Jurkat, Clone E6-1 (cell line): Measurements from ENCODE around the gene SH3PXD2A.
"Not testable (repeated sequence)": the region's sequence is repeated elsewhere in the genome, so short reads cannot be mapped to it uniquely, and the experiment has no call there.

Experiments used
- DNase-seq: peaks from one replicate; pipeline ENCODE4 v3.0.0-alpha.2; 2011; ENCODE audit warnings: low read depth, low spot score
- H3K4me3 ChIP-seq: 2 replicates; pipeline ENCODE4 v1.5.1; 2011; ENCODE audit warnings: mild to moderate bottlenecking, low read length, control low read depth, moderate library complexity

SH3PXD2A gene

DNA sequence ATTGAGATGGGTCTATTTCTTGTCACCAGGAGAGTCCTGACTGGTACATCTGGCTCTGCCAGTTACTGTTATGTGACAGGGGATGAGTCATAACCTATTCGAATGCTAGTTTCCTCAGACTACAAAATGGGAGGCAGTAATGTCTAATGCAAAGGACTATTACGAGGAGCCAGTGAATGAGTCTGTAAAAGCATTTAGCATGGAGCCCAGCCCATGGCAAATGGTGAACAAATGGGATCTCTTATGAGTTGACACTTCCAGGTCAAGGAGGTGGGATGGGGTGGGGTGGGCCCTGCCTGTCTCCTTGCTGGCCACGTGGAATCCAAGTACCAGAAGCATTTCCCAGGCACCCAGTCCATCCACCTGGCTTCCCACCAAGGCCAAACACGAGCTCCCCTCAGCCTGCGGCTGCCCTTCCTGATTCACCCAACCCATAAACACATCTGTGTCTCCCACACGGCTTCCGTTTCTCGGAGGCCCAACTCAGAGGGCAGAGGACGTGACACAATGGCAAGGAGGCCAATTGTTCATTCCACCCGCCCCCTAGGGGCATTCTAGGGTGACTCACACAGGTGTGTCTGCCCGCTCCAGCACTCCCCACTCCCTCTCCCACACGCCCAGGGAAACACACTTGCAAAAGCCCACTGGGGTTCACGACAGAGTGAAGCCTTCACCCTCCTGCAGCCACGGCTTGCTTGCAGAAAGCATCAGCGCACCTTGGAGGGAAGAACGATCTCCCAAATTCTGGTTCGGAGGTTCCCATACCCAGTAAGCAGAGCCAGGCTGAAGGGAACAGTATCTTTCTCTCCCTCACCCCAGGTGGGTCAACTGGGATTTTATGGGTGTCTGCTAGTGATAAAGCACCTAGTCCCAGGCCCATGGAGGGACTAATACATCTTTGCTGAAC is 109.8 kb downstream of the SH3PXD2A start:
- no peak overlapping the region for H3K4me3 ChIP-seq
- DNase-seq = peak; percentile 32

DNA sequence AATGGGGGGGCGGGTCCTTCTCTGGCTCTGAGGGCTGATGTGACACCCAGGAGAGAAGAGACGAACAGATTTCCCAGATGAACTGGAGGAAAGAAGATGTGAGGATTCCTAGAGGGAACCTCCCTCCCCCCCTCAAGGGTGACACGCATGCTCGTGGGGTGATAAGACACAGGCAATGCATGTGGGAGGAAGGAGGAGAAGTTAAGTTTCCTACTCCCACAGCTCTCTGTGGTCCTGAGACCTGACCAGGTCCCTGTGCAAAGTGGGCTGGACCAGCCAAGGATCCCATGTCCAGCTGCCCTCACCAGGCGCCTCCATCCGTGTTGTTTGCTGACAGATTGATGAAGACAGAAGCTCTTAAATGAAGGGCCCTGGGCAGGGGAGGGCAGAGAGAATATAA is 112.6 kb downstream of the SH3PXD2A start:
- no peak for DNase-seq
- H3K4me3 ChIP-seq = no peak overlapping the region

DNA sequence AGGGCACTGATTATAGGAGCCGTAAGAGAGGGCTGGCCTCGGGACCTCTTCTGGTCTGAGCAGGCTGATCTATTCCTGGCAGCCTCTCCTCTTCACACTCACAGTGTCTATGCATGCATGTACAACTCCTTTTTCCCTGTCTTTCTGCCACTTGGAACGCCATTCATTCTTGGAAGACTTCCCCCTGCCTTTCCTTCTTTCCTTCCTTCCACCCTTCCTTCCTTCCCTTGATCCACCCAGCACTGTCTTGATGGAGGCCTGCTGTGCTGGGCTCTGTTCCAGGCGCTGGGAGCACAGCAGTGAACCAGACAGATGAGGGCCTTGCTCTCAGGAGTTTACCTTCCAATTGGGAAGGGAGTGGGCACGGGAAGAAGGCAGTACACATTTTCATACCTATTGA is 114.8 kb downstream of the SH3PXD2A start:
- DNase-seq = no peak
- H3K4me3 ChIP-seq = no peak overlapping the region

DNA sequence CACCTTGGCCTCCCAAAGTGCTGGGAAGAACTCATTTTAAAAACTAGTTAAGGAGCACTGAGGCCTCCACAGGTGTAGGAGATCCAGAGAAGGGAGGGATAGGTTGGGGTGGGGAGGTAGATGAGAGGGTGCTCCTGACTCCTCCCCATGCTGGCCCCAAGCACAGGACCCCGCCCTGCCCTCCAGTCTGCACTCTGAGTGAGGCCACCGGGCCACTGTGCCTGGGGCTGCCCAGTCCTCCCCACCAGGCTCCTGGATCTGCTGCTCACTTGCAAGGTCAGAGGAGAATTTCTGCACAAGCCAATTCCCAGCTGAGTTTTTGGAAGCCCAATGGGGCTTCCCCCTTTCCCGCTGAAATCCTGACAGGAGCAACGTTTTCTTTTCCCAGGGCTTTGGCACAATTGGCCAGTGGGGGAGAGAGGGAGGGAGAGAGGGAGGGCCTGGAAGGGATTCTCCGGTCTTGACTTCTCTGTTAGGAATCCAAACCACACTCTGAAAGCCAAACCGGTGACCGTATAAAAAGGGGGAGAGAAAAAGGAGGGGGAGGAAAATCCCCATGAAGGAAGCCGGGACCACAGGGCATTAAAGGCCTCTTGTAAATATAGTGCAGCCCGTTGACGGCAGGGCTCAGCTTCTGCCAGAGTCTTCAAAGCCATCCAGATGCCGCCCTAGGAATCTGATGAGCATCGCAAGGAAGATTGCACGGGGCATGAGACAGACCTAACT is 116.2 kb downstream of the SH3PXD2A start:
- DNase-seq = no peak
- no peak overlapping the region for H3K4me3 ChIP-seq

DNA sequence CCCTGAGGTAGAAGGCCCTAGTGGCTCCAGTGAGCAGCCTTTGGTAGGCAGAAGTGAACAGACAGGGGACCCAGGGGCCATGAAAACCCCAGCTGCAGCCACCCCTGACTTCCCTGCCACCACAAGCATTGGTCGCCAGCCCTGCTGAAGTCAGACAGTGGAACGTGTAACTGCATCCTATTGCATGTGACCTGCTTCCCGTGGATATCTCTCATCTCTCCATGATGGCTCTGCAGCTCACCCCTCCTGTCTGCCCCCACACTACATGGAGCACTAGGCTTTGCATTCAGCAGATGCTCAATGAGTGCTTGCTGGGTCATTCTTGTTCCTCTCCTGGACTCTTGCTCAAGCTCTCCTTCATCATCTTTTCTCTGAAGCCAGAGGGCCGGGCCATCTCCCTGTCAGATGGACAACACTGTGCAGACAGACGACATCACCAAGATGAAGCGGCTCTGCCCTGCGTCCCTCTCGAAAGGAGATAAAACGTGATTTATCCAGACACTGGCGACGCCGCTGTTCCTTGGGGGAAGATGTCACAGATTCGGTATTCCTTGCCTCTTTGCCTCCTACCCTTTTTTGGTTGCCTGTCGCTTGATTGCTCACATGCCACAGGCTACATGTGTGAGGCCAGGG is 117.5 kb downstream of the SH3PXD2A start:
- no peak for DNase-seq
- H3K4me3 ChIP-seq = no peak overlapping the region

DNA sequence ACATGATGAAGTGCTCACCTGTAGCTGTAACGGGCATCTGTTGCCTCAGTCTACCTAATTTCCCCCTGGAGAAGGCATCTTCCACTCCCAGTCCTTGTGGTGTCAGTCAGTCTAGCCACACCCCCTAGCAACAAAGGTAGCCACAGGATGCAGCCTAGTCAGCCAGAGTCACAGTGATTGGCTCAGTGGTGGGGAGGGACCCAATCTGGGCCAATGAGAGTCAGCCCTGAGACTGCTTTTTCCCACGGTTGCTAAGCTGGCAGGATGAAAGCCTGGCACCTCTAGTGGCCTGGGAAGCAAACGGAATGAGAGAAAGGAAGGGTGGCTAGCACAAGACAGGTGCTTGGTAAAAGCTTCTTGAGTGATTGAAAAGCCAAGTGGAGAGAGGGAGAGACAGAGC is 118.6 kb downstream of the SH3PXD2A start:
- no peak overlapping the region for H3K4me3 ChIP-seq
- peak; percentile 85 for DNase-seq

DNA sequence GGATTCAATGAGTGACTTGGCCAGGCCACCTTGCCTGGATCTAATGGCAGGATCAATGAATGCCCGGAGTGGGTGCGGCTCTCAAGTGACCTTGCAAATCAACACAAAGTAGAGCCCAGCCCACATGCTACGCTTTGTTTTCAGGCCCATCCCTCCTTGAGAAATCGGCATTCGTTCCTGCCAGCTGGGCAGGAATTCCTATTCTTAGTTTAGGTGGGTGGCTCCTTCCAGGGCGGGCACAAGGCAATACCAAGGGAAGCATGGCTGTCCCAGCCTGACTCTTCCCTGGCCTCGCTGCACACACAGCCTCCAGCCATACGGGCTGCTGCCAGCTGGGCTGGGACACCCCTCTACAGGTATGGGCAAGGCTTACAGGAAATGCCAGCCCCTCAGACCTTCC is 119.3 kb downstream of the SH3PXD2A start:
- no peak for DNase-seq
- H3K4me3 ChIP-seq = no peak overlapping the region

DNA sequence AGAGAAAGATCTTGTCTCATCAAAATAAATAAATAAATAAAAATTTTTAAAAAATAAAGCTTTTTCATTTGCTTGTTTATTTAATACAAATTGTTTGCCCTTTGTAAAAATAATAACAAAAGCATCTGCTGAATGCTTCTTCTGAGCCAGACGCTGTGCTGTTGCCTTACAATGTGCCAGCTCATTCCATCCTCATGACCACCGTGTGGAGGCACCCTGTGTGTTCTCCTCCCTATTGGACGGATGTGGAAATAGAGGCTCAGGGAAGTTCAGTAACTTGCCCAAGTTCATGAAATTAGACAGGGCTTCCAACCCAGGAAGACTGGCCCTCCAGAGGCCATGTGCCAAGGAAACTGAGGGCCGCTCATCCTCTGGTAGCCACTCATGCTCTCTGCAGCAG is 120.6 kb downstream of the SH3PXD2A start:
- no peak overlapping the region for H3K4me3 ChIP-seq
- DNase-seq = no peak

DNA sequence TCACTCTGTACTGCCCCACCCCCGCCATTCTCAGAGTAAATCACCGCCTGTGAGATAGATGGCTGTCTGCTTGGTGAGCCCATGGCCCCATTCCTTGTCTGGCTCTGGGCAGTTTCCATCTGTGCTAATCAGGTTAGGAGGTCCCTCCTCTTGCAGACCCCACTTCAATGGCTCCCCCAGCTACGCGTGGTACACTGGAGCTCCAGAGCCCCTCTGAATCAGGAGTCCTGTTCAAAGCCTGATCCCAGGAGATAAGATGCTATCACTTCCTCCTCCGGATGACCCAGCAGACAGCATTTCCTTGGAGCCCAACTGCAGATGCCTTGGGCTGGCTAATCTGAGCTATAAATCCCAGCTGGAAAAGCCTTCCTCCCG is 122.3 kb downstream of the SH3PXD2A start:
- no peak for DNase-seq
- H3K4me3 ChIP-seq = no peak overlapping the region

DNA sequence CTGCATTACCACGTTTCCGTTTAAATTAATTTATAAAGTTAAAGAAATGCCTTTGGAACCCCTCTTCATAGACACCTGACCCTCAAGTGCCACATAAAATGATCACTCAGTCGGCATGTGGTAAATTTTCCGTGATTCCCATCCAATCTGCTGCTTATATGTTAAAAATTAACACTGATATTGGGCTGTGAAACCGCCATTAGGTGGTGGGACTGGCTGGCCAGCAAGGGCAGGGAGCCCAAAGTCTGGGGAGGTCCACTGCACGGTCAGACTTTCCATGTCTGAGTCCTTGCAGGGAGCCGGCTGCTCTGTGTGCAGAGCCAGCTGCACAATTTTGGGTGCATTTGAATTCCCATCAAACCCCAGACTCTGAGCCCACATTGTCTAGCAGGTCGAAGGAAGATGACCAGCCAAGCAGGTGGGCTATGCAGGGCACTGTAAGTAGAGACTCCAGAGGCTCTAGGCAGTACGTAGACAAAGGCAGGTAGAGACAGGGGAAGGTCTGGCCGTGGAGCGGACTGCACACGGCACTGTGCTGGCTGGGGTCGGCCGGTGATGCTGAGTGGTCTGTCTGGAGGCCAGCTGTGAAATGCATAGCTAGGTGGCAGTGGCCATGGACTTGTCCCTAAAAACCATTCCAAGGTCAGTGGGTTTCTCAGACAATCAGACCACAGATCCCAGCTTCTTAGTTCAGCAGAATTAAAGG is 122.9 kb downstream of the SH3PXD2A start:
- DNase-seq = no peak
- H3K4me3 ChIP-seq = no peak overlapping the region

DNA sequence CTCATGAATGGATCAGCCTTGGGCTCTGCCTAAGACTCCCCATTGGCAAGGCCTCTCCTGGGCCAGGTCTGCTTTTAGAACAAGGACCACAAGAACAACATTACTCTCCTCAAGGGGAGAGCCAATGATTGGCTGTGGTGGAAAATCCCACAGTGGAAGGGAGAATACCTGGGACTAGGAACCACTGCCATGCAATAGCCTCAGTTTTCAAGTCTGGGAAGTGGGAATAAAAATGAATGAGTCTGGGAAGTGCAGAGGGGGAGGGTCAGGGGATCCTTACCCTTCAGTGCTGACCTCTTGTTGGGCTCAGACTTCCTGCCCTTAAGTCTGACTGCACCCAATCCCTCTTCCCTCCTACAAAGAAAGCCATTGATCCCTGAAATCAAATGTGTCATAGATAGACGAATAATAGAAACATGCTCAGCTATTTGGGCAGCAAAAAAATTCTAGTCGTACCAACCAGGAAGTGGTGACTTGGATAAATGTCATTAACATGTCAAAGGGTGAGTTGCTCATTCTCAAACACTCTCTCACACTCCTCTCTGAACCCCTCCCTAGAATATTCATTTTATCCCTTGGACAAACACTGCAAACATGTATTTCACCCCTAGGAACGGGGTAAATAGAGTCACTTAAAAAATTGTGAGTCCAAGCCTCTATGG is 123.6 kb downstream of the SH3PXD2A start:
- no peak for DNase-seq
- H3K4me3 ChIP-seq = no peak overlapping the region

DNA sequence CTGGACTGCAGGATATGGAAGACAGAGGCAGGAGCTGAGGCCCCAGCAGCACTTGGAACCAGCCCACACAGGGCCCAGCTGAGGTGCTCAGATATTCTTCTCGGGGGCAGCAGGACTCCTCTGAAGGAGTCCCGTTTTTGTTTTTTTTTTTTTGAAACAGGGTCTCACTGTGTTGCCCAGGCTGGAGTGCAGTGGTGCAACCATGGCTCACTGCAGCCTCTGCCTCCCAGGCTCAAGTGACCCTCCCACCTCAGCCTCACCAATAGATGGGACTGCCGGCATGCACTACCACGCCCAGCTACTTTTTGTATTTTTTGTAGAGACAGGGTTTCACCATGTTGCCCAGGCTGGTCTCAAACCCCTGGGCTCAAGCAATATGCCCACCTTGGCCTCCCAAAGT is 124.3 kb downstream of the SH3PXD2A start:
- H3K4me3 ChIP-seq, DNase-seq: not testable (repeated sequence)

DNA sequence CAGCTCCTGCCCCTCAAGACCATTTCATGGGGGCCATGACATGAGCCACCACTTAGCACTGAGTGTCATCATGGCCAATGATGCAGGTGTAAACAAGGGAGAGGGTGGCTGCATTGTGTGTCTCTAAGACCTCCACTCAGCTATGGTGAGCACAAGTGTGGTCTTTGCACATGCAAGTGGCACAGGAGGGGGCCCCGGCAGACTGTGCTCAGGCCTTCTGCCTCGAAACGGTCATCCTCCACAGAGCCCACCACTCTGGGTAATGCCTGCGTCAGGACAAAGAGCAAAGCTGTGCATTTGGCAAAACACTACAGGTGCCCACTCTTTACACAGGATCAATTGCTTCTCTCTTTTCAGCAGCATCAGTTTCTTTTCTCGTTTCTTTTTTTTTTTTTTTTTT is 125.5 kb downstream of the SH3PXD2A start:
- no peak overlapping the region for H3K4me3 ChIP-seq
- no peak for DNase-seq

DNA sequence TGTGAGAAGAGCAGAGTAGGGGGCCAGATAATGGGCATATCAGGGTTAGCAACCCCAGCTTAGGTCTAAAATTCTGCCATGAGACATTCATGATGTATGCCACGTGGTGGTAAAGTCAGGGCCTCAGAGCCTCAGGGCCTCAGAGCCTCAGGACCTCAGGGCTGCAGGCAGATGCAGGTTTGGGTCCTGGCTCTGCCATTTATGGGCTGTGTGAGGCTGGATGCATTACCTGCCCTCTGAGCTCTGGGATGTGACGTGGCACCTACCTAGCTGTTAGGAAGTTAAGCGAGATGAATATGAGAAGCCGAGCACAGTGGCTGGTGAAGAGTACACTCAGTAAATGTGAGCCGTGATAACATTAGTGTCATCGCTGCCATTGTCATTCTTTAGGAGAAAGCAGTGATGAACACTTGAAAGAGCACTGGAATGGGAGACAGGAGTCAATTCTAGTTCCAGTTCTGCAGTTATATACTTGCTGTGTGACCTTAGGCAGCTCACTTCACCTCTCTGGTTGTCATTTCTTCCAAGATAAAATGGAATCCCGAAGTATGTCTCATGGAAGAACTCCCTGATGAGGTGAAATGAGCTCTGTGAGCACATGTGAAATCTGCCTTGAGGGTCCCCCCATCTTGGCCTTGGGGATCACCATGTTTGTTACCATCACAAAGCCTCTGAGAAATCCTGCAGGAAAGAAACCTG is 127.2 kb downstream of the SH3PXD2A start:
- H3K4me3 ChIP-seq = no peak overlapping the region
- no peak for DNase-seq

DNA sequence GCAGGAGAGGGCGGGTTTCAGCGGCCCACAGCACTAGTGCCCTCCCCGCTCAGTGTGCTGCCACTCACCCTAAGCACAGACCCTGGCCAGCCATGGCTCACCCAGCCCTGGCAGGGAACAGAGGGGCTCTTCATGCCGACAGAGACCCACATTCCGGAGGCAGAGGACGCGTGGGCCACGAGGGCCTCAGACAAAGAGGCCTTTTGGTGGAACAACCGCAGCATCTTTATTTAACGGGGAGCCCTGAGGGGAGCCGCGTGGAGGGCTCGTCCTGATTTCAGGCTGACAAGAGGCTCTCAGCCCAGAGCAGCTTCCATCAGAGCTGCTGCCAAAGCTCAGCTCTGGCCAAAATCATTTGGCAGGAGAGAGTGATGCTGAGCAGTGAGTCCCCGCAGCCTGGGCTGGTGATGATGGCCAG is 127.8 kb downstream of the SH3PXD2A start:
- H3K4me3 ChIP-seq = no peak overlapping the region
- no peak for DNase-seq

DNA sequence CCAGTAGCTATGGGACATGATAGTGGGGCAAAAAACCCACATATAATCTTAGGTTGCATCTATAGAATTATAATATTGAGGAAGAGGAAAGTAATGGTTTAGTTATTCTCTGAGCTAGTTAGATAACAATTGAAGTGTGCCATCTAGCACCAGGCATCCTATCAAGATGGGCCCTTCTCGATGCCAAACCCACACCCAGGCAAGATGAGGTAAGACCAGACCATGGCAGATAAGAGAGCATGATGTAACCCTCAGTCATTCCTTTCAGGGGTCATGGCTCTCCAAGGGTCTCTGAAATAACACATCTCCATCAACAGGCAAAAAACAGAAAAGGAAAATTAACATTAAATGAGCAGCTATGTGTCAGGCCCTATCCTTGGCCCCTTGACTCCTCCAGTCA is 128.7 kb downstream of the SH3PXD2A start:
- H3K4me3 ChIP-seq = no peak overlapping the region
- no peak for DNase-seq

DNA sequence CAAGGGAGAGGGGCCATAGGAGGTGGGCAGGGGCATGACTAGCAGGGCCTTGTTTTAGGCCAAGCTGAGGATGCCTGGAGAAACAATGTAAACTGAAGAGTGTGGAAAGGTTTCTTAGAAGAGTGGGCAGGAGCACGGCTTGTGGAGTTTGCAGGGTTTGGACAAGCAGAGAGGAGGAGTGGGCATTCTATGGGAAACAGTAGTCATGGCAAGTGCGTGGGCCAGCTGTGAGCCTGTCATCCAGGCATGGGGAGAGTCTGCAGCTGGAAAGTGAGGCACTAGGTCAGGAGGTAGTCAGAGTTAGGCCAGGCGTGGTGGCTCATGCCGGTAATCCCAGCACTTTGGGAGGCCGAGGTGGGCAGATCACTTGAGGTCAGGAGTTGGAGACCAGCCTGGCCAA is 130.1 kb downstream of the SH3PXD2A start:
- DNase-seq = no peak
- H3K4me3 ChIP-seq = no peak overlapping the region

DNA sequence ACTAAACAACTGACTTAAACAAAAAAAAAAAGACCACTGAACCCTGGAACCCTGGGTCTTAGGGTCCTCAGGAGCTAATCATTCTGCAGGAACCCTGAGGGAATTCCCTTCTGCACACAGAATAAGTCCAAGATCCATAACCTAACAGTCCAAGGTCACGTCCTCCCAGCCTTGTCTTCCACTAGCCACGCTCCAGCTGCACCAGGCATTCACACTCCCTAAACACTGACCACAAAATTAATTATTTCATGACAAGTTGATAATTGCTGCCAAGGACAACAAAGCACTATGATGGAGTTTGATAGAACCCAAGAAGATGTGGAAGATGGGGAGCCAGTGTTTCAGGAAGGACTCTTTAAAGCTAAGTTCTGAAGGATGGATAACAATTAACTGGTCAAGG is 130.6 kb downstream of the SH3PXD2A start:
- DNase-seq = no peak
- H3K4me3 ChIP-seq = no peak overlapping the region

DNA sequence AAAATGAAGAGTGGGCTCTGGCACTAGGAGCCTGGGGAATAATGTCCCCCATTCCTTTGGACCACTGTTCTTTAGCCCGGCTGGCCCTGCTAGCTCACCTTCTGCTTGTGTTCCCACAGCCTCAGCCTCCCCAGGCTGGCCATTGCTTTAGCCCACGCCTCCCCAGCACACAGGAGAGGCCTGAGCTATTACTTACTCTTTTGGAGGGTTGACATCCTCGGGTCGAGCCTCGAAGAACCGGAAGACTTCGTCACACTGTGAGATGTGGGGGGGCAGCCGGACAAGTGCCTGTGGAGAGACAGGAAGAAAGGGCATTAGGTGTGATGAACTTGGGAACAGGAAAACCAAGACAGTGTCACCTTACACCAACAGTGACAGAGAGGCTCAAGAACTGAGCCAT is 131.3 kb downstream of the SH3PXD2A start:
- H3K4me3 ChIP-seq = no peak overlapping the region
- DNase-seq = no peak
